ENCODE data around the gene NCOA5.

- TF ChIP-seq CTCF (conservative IDR thresholded peaks at IDR 0.05; ENCODE audit: low read depth, low read length), result no peak
- TF ChIP-seq EZH2 (IDR thresholded peaks at IDR 0.05; ENCODE audit: borderline replicate concordance, low read depth, low read length, poor library complexity, severe bottlenecking), result no peak
These were observed 60.9 kb downstream of the NCOA5 start, which contains the start of gene SLC12A5 for GRCh38 chr20:46028772-46029371.
